Measurements from ENCODE around the gene GRM8.

- TF ChIP-seq CTCF (IDR thresholded peaks at IDR 0.05; ENCODE audit: insufficient read depth, low read depth, low read length), result no peak
- TF ChIP-seq EZH2 (IDR thresholded peaks at IDR 0.05; ENCODE audit: insufficient read depth, low read length), result no peak
Observed at GRCh38 chr7:126668367-126668752, 584.4 kb downstream of the GRM8 start.

Data from astrocyte (in vitro differentiated cells and primary cell).